ENCODE data around the gene ZNF280D. TPM values are rescaled to one million over a fixed set of nuclear protein-coding genes. Genes with fewer than 3 reads are reported as not detected.

ZNF280D gene
- total and polyA plus RNA-seq, 8 donors: 34.3 to 82.1 (median 75.5) TPM

GRCh38 chr15:56600380-56600779, 132.9 kb downstream of the ZNF280D start:
- no peak for ATAC-seq
- DNase-seq: no peak
- Histone ChIP-seq H3K4me1 (no peaks in the 10 kb centered on the region), H3K27ac (no peak overlapping the region), H3K36me3 (no peaks in the 10 kb centered on the region), H3K27me3 (no peaks in the 10 kb centered on the region), H3K4me3 (no peak overlapping the region), H3K9me3 (peaks cover 0 to 45% of the 10 kb centered on the region in 2 donors)
- TF ChIP-seq, protein P1, sequence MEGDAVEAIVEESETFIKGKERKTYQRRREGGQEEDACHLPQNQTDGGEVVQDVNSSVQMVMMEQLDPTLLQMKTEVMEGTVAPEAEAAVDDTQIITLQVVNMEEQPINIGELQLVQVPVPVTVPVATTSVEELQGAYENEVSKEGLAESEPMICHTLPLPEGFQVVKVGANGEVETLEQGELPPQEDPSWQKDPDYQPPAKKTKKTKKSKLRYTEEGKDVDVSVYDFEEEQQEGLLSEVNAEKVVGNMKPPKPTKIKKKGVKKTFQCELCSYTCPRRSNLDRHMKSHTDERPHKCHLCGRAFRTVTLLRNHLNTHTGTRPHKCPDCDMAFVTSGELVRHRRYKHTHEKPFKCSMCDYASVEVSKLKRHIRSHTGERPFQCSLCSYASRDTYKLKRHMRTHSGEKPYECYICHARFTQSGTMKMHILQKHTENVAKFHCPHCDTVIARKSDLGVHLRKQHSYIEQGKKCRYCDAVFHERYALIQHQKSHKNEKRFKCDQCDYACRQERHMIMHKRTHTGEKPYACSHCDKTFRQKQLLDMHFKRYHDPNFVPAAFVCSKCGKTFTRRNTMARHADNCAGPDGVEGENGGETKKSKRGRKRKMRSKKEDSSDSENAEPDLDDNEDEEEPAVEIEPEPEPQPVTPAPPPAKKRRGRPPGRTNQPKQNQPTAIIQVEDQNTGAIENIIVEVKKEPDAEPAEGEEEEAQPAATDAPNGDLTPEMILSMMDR (IDR thresholded peaks at IDR 0.05): no peak
- intact Hi-C loops (cut with DNase I): no loop called here

GRCh38 chr15:56598991-56599390, 134.3 kb downstream of the ZNF280D start:
- ATAC-seq (no peak), DNase-seq (no peak)
- H3K27ac ChIP-seq: no peak overlapping the region

DNA sequence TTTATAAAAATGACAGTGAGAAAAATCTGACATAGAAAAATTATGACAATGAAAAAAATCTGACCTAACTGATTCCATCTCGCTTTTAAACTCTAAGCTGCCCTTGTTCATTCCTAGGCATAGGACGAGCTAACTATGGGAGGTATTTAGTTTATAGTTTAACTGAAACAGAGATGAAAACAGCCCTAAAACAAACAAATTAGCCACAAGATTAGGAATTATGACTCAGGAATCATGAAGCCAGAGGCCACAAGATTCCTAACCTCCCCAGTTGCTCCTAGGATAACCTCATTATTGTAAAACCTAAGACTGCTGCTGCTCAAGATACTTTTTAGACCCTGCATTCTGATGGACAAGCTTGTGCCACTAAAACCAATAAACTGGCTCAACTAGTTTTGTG, 145.6 kb downstream of the ZNF280D start:
- no peaks in the 10 kb centered on the region for H3K27me3 ChIP-seq
- intact Hi-C loops (cut with DNase I): no loop called here
- peaks cover 0 to 45% of the 10 kb centered on the region in 2 donors for H3K9me3 ChIP-seq
- H3K4me1 ChIP-seq: no peaks in the 10 kb centered on the region
- TF ChIP-seq, protein P1 (IDR thresholded peaks at IDR 0.05): no peak
- H3K36me3 ChIP-seq: no peaks in the 10 kb centered on the region
- H3K27ac ChIP-seq: no peak overlapping the region
- no peak for ATAC-seq
- H3K4me3 ChIP-seq: no peak overlapping the region
- no peak for DNase-seq

More at GRCh38 chr15:56598991-56599390, 134.3 kb downstream of the ZNF280D start:
- H3K4me3 ChIP-seq: no peak overlapping the region
- TF ChIP-seq, protein P1 (IDR thresholded peaks at IDR 0.05): no peak
- no peaks in the 10 kb centered on the region for H3K36me3 ChIP-seq
- no peaks in the 10 kb centered on the region for H3K27me3 ChIP-seq
- H3K9me3 ChIP-seq: peaks cover 0 to 34% of the 10 kb centered on the region in 2 donors
- intact Hi-C loops (cut with DNase I): no loop called here
- H3K4me1 ChIP-seq: no peaks in the 10 kb centered on the region

GRCh38 chr15:56586206-56586605, 147.1 kb downstream of the ZNF280D start:
- DNase-seq (no peak), ATAC-seq (no peak)
- Histone ChIP-seq H3K4me1 (no peaks in the 10 kb centered on the region), H3K27me3 (no peaks in the 10 kb centered on the region), H3K9me3 (peaks cover 0 to 45% of the 10 kb centered on the region in 2 donors), H3K27ac (no peak overlapping the region), H3K36me3 (no peaks in the 10 kb centered on the region), H3K4me3 (no peak overlapping the region)
- intact Hi-C loops (cut with DNase I): no loop called here
- TF ChIP-seq, protein P1 (IDR thresholded peaks at IDR 0.05): no peak

GRCh38 chr15:56582785-56583184, 150.5 kb downstream of the ZNF280D start:
- TF ChIP-seq, protein P1 (IDR thresholded peaks at IDR 0.05): no peak
- Histone ChIP-seq H3K4me1 (no peaks in the 10 kb centered on the region), H3K36me3 (no peaks in the 10 kb centered on the region), H3K27me3 (no peaks in the 10 kb centered on the region), H3K4me3 (no peak overlapping the region), H3K9me3 (peaks cover 0 to 41% of the 10 kb centered on the region in 2 donors), H3K27ac (no peak overlapping the region)
- DNase-seq (no peak), ATAC-seq (no peak)
- intact Hi-C loops (cut with DNase I): no loop called here

Other genes starting within 250 kb of the ZNF280D start
- 100 to 1,000 TPM; 106 to 116 TPM for gene TCF12, start 185.1 kb upstream of the ZNF280D start, total RNA-seq
- 100 to 1,000 TPM; 118 to 148 (median 138) TPM for gene TCF12, start 185.1 kb upstream of the ZNF280D start, polyA plus RNA-seq (ENCODE audit: insufficient read length in 6 of 6)